ENCODE results near the gene CPT1A.

Gene CPT1A

GRCh38 chr11:68741463-68741862, 100.3 kb downstream of the CPT1A start:
- DNase-seq (ENCODE audit: low spot score), result no peak
- TF ChIP-seq CTCF (IDR thresholded peaks at IDR 0.05; ENCODE audit: extremely low read depth, missing control alignments), result no peak

- no peak for TF ChIP-seq CTCF (IDR thresholded peaks at IDR 0.05; ENCODE audit: extremely low read depth, missing control alignments)
- DNase-seq (ENCODE audit: low spot score), result no peak
Observed at GRCh38 chr11:68735646-68736045, 106.1 kb downstream of the CPT1A start.

- TF ChIP-seq CTCF (IDR thresholded peaks at IDR 0.05; ENCODE audit: extremely low read depth, missing control alignments), result no peak
Observed at GRCh38 chr11:68735125-68735524, 106.6 kb downstream of the CPT1A start.

GRCh38 chr11:68734111-68734510, 107.6 kb downstream of the CPT1A start:
- no peak for DNase-seq (ENCODE audit: low spot score)
- no peak for TF ChIP-seq CTCF (IDR thresholded peaks at IDR 0.05; ENCODE audit: extremely low read depth, missing control alignments)

More at GRCh38 chr11:68735125-68735524, 106.6 kb downstream of the CPT1A start:
- no peak for DNase-seq (ENCODE audit: low spot score)

GRCh38 chr11:68727783-68728182, 113.9 kb downstream of the CPT1A start:
- no peak for DNase-seq (ENCODE audit: low spot score)
- TF ChIP-seq CTCF (IDR thresholded peaks at IDR 0.05; ENCODE audit: extremely low read depth, missing control alignments), result no peak

GRCh38 chr11:68724293-68724692, 117.4 kb downstream of the CPT1A start:
- no peak for TF ChIP-seq CTCF (IDR thresholded peaks at IDR 0.05; ENCODE audit: extremely low read depth, missing control alignments)
- DNase-seq (ENCODE audit: low spot score), result no peak

- no peak for TF ChIP-seq CTCF (IDR thresholded peaks at IDR 0.05; ENCODE audit: extremely low read depth, missing control alignments)
- DNase-seq (ENCODE audit: low spot score), result no peak
Observed at GRCh38 chr11:68722143-68722542, 119.6 kb downstream of the CPT1A start.

Data from GM20000 (cell line).